Duodenal mucosa (tissue), 2 donors: ENCODE data around the gene GOLM1.

Experiments used
- H3K27ac ChIP-seq: one replicate; pipeline ENCODE4 v1.7.0; 2013; ENCODE audit warnings: low read depth, low read length
- H3K27me3 ChIP-seq, 2 donors: one replicate each; pipeline ENCODE4 v1.7.0; 2013; ENCODE audit warnings: low read length in 2 of 2, control low read depth in 1 of 2; ENCODE audit not compliant: insufficient read depth in 2 of 2, control insufficient read depth in 1 of 2
- H3K36me3 ChIP-seq, 2 donors: one replicate each; pipeline ENCODE4 v1.7.0; 2013; ENCODE audit warnings: low read length in 2 of 2, control low read depth in 1 of 2; ENCODE audit not compliant: insufficient read depth in 2 of 2, control insufficient read depth in 1 of 2
- H3K4me1 ChIP-seq, 2 donors: one replicate each; pipeline ENCODE4 v1.7.0; 2013; ENCODE audit warnings: low read length in 2 of 2, control low read depth in 1 of 2; ENCODE audit not compliant: insufficient read depth in 2 of 2, control insufficient read depth in 1 of 2
- H3K4me3 ChIP-seq, 2 donors: one replicate each; pipeline ENCODE4 v1.7.0; 2013; ENCODE audit warnings: low read length in 2 of 2, low read depth in 1 of 2
- H3K9ac ChIP-seq, 2 donors: one replicate each; pipeline ENCODE4 v1.7.0; 2013; ENCODE audit warnings: low read length in 2 of 2, low read depth in 1 of 2
- H3K9me3 ChIP-seq, 2 donors: one replicate each; pipeline ENCODE4 v1.7.0; 2013; ENCODE audit warnings: low read length in 2 of 2, control low read depth in 1 of 2; ENCODE audit not compliant: control insufficient read depth in 1 of 2

Gene GOLM1

GRCh38 chr9:86122311-86122710, 23.0 kb upstream of the GOLM1 start:
- no peaks in the 10 kb centered on the region for H3K9me3 ChIP-seq
- no peak overlapping the region for H3K27ac ChIP-seq
- H3K4me3 ChIP-seq: no peak overlapping the region
- no peak overlapping the region for H3K9ac ChIP-seq
- no peaks in the 10 kb centered on the region for H3K27me3 ChIP-seq
- H3K36me3 ChIP-seq: no peaks in the 10 kb centered on the region
- H3K4me1 ChIP-seq: peaks cover 6 to 11% of the 10 kb centered on the region in 2 donors

- H3K4me3 ChIP-seq: no peak overlapping the region
- no peaks in the 10 kb centered on the region for H3K36me3 ChIP-seq
- no peaks in the 10 kb centered on the region for H3K27me3 ChIP-seq
- H3K9ac ChIP-seq: no peak overlapping the region
- no peak overlapping the region for H3K27ac ChIP-seq
- H3K9me3 ChIP-seq: no peaks in the 10 kb centered on the region
- no peaks in the 10 kb centered on the region for H3K4me1 ChIP-seq
These were observed 20.1 kb upstream of the GOLM1 start for GRCh38 chr9:86119457-86119856.

GRCh38 chr9:86116425-86116824, 17.1 kb upstream of the GOLM1 start:
- no peak overlapping the region for H3K27ac ChIP-seq
- H3K4me1 ChIP-seq: no peaks in the 10 kb centered on the region
- H3K36me3 ChIP-seq: no peaks in the 10 kb centered on the region
- H3K4me3 ChIP-seq: no peak overlapping the region
- H3K27me3 ChIP-seq: no peaks in the 10 kb centered on the region
- no peak overlapping the region for H3K9ac ChIP-seq
- H3K9me3 ChIP-seq: no peaks in the 10 kb centered on the region

- no peak overlapping the region for H3K4me3 ChIP-seq
- no peaks in the 10 kb centered on the region for H3K4me1 ChIP-seq
- no peaks in the 10 kb centered on the region for H3K9me3 ChIP-seq
- no peak overlapping the region for H3K27ac ChIP-seq
- H3K36me3 ChIP-seq: no peaks in the 10 kb centered on the region
- H3K9ac ChIP-seq: no peak overlapping the region
- no peaks in the 10 kb centered on the region for H3K27me3 ChIP-seq
These were observed 16.5 kb upstream of the GOLM1 start for GRCh38 chr9:86115886-86116285.

- Histone ChIP-seq H3K9me3 (no peaks in the 10 kb centered on the region), H3K27me3 (no peaks in the 10 kb centered on the region), H3K4me3 (no peak overlapping the region), H3K36me3 (no peaks in the 10 kb centered on the region), H3K9ac (no peak overlapping the region), H3K27ac (no peak overlapping the region), H3K4me1 (no peaks in the 10 kb centered on the region)
These were observed 12.7 kb upstream of the GOLM1 start for GRCh38 chr9:86112057-86112456.

- H3K4me3 ChIP-seq: no peak overlapping the region
- H3K4me1 ChIP-seq: peaks cover 6 to 16% of the 10 kb centered on the region in 2 donors
- H3K27me3 ChIP-seq: no peaks in the 10 kb centered on the region
- H3K36me3 ChIP-seq: no peaks in the 10 kb centered on the region
- H3K9me3 ChIP-seq: no peaks in the 10 kb centered on the region
- H3K27ac ChIP-seq: no peak overlapping the region
- H3K9ac ChIP-seq: no peak overlapping the region
These were observed 3.3 kb upstream of the GOLM1 start for GRCh38 chr9:86102626-86103025.

- no peaks in the 10 kb centered on the region for H3K27me3 ChIP-seq
- H3K27ac ChIP-seq: peak overlapping the region; percentile 77
These were observed 475 bp upstream of the GOLM1 start for GRCh38 chr9:86099701-86100364.

GRCh38 chr9:86097510-86098224, 1.7 kb downstream of the GOLM1 start:
- no peak overlapping the region for H3K27ac ChIP-seq
- H3K4me3 ChIP-seq: peak overlapping the region; percentile 75 to 80
- peaks cover 26 to 32% of the 10 kb centered on the region in 2 donors for H3K4me1 ChIP-seq
- no peaks in the 10 kb centered on the region for H3K36me3 ChIP-seq
- H3K9me3 ChIP-seq: no peaks in the 10 kb centered on the region
- H3K27me3 ChIP-seq: no peaks in the 10 kb centered on the region
- peak overlapping the region; percentile 20 to 59 for H3K9ac ChIP-seq

More at GRCh38 chr9:86099701-86100364, 475 bp upstream of the GOLM1 start:
- H3K4me1 ChIP-seq: peaks cover 17 to 24% of the 10 kb centered on the region in 2 donors
- H3K4me3 ChIP-seq: peak overlapping the region; percentile 76 to 83
- no peaks in the 10 kb centered on the region for H3K36me3 ChIP-seq
- peak overlapping the region; percentile 48 to 93 for H3K9ac ChIP-seq
- no peaks in the 10 kb centered on the region for H3K9me3 ChIP-seq

- Histone ChIP-seq H3K4me1 (peaks cover 31 to 32% of the 10 kb centered on the region in 2 donors), H3K4me3 (peak overlapping the region in 1 of 2 donors; percentile 12), H3K27ac (no peak overlapping the region), H3K9me3 (no peaks in the 10 kb centered on the region), H3K36me3 (no peaks in the 10 kb centered on the region), H3K27me3 (no peaks in the 10 kb centered on the region), H3K9ac (no peak overlapping the region)
These were observed 3.0 kb downstream of the GOLM1 start for GRCh38 chr9:86096386-86096785.

GRCh38 chr9:86093788-86094555, 5.4 kb downstream of the GOLM1 start:
- peaks cover 25 to 26% of the 10 kb centered on the region in 2 donors for H3K4me1 ChIP-seq
- peak overlapping the region in 1 of 2 donors; percentile 26 for H3K4me3 ChIP-seq
- H3K9me3 ChIP-seq: no peaks in the 10 kb centered on the region
- peak overlapping the region; percentile 25 to 35 for H3K9ac ChIP-seq
- no peaks in the 10 kb centered on the region for H3K27me3 ChIP-seq
- peaks cover 0 to 3% of the 10 kb centered on the region in 2 donors for H3K36me3 ChIP-seq
- peak overlapping the region; percentile 58 for H3K27ac ChIP-seq
